NCI-H345 treated with DMSO at 0.1 percent for 48 hours (cell line): ENCODE data around the gene TP73.

Experiments
- DNase-seq: peaks from one replicate; lab custom pipeline; 2025; ENCODE audit not compliant: unreplicated experiment; lab: John Stamatoyannopoulos, UW

Gene TP73

DNA sequence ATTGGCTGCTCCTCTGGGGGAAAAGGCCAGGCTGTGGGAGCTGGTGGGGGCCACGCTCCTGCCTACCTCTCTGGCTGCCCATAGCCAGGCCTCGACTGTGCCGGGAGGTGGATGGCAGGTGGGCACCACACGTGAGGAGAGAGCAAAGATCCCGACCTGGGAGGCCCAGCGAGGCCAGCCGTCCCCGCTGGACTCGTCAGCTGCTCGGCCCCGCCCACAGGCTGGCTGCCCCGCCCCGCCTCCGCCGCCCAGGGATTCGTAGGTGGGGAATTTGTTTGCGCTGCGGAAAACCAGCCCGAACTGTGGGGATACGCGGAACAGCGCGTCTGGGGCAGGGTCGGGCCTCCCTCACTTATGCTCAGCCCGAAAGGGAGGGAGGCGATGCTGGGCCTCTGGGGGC, 31.7 kb downstream of the TP73 start:
- DNase-seq: no peak

DNA sequence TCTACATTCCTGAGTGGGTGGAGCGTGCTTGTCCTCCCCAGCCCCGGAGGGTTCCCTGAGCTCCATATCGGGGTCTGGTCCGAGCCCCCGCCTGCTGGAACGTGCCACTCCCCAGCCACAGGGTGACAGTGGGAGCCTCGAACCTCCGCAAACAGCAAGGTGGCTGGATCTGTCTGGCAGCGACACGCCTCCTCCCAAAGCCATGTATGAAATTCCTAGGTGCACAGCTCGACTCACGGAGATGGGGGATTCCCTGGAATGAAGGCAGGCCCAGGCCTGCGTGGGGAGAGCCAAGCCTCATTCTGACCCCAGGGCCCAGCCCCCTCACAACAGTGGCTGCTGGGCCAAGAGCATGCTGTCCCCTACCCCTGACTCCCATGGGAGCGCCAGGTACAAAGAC, 32.9 kb downstream of the TP73 start:
- no peak for DNase-seq

DNA sequence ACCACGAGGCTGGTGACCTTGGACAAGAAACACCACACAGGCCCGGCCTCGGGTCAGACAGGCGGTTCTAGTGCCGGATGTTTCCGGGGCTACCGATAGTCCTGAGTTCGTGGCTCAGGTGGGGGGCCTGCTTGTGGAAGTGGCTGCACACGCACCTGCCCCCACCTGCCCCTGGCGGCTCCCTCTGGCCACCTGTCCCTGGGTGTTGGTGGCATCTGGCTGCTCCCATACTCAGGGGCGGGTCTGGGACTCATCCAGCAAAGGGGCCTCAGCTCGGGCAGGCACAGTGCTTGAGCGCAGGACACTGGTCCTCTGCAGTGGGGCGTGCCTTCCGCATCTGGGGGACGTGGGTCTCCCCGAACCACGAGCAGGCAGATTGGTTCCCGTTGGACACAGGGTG, 33.6 kb downstream of the TP73 start:
- DNase-seq: no peak

DNA sequence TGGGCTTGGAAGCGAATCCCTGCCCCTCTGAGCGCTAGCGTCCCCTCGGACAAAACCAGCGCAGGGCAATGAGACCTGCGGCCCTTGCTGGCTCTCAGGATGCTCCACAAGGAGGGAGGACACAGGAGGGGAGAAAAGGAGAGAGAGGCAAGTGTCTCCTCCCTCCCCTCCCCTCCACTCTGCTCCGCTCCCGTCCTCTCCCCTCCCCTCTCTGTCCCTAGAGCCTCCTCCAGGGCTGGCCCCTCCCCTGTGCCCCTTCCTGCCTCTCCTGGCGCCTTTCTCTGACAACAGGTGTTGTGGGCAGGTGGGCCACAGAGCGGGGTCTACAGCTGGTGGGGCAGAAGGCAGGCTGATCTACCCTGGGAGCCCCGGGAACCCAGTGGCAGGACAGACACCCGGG, 35.2 kb downstream of the TP73 start:
- no peak for DNase-seq

DNA sequence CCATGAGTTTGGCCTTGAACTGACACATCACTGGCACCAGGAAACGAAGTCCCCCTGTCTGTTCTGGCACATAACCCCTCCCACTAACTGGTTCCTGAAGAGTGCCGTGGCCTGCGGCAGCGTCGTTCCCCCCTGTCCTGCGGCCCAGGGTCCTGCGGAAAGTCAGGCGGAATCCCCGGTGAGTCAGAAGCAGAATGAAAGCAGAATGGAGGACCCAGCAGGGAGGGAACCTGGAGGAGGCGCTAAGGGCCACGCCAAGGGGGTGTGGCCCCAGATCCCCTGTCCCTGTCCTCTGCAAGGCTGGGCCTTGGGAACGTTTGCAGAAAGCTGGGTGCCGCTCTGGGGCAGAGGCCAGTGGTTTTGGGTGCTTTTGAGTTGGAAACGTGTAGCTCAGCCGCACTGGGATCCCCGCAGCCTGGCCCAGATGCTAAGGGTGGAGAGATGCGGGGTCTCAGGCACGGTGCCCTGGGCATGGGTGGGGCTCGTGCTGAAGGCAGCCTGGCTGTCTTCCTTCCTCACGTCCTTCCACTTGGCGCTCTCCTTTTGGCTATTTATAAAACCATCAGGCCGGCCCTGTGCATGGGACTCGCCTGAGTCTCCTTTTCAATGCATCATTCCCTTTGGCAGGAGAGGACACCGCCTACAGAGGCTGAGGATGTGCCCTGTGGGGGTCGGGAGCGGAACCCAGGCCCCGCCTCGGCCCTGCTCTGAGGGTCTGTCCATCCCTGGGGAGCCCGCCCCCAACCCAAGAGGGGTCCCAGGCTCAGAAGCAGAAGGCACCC, 36.2 kb downstream of the TP73 start:
- no peak for DNase-seq

DNA sequence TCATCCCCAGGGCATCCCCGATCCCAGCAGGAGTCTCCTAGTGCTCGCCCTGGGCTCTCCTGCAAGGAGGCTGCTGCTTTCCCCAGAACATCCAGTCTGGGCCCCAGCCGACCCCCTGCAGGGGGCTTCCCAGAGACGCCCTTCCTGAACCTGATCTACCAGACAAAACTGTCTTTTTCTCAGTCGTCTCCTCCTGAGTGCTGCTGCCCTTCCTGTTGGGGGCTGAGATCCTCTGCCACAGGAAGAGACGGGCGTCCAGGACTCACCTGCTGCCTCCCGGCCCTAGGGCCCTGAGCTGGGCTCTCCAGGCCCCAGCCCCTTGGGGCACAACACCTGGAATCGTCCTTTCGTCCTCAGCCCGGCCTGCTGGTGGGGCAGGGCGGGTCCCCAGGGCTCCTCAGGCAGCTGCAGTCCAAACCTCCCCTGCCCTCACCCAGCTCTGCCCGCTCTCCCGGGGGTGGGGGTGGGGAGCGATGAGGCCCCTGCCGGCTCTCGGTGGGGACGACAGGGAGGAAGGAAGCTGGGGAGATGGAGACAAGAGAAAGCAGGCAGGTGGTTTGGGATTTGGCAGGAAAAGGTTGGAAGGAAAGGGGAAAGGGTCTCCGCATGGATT, 36.9 kb downstream of the TP73 start:
- no peak for DNase-seq

DNA sequence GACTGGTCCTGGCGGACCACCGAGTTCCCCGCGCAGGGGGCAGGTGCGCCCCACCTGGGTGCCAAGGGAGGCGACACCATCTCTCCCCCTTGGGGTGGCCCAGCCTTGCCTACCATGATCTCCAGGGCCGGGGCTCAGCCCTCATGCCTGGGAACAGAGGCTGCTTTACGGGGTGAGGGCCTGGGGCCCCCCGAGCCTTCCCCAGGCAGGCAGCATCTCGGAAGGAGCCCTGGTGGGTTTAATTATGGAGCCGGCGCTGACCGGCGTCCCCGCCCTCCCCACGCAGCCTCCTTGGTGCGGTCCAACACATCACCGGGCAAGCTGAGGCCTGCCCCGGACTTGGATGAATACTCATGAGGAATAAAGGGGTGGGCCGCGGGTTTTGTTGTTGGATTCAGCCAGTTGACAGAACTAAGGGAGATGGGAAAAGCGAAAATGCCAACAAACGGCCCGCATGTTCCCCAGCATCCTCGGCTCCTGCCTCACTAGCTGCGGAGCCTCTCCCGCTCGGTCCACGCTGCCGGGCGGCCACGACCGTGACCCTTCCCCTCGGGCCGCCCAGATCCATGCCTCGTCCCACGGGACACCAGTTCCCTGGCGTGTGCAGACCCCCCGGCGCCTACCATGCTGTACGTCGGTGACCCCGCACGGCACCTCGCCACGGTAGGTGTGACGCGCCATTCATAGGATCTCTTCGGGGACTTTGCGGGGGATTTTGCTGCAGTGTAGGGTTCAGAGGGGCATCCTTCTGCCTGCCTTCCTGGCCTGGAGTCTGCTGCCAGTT, 38.2 kb downstream of the TP73 start:
- DNase-seq: peak; percentile 72

DNA sequence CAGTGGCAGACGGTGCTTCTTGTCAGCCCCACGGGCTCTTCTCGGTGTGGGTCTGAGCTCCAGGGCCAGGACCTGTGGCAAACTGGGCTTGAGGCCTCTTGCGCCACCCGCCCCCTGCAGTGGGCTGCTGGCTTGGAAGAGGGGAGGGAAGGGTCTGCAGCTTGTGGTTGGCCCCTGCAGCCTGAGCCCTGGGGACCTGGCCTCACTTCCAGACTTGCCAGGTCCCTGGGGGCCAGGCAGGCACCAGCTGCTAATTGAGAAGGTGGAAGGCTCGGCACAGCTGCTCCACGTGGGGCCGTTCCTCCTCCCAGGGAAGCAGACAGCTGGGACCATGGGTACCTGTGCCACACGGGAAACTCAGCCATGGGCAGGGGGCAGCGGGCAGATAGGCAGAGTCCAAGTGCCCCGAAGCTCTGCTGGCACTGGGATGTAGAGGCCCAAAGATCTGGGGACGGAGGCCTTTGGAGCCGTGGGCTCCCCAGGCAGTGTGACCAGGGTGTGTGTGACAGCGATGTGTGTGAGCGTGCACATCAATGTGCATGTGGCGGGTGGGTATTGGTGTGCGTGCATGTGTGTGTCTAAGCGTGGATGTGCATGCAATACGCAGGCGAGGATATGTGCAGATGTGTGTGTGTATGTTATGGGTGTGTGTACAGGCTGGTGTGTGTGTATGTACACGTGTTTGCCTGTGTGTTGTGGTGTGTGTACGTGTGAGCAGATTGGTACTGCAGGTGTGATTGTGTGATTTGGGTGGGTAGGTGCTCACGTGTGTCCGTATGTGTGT, 39.3 kb downstream of the TP73 start:
- DNase-seq: no peak

DNA sequence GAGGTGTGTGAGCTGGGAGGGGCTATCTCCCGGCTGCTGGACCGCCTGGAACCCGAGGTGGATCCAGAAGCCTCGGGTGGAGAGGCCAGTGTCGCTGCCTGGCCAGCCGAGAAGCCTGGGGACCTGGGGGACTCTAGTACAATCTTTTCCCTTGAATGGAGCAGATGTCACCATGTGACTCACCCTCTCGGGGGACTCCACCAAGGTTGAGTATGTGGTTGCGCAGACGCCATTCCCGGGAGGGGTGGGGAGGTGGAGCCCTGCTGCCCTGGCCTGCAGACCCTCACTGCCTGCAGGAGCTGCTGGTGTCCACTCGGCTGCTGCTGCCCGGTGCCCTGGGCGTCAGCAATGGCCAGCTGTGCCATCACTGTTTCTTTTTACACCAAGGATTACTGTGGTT, 40.3 kb downstream of the TP73 start:
- DNase-seq: no peak

DNA sequence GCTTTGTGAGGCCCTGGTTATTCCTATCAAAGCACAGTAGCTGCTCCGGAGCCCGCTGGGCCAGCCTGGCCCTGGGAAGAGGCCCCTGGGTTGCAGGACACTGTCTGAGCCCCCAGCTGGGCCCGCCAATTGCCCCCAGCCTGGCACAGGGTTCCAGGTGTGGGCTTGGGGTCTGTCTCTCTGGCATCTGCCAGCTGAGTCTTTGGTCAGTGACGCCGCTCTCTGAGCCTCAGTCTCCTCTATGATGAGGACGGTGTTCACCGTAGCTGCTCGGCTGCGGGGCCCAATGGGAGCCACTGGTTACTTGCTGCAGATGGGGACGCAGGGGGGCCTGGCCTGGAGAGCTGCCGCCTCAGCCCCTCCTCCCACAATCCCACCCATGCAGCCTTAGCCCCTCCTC, 41.0 kb downstream of the TP73 start:
- no peak for DNase-seq

DNA sequence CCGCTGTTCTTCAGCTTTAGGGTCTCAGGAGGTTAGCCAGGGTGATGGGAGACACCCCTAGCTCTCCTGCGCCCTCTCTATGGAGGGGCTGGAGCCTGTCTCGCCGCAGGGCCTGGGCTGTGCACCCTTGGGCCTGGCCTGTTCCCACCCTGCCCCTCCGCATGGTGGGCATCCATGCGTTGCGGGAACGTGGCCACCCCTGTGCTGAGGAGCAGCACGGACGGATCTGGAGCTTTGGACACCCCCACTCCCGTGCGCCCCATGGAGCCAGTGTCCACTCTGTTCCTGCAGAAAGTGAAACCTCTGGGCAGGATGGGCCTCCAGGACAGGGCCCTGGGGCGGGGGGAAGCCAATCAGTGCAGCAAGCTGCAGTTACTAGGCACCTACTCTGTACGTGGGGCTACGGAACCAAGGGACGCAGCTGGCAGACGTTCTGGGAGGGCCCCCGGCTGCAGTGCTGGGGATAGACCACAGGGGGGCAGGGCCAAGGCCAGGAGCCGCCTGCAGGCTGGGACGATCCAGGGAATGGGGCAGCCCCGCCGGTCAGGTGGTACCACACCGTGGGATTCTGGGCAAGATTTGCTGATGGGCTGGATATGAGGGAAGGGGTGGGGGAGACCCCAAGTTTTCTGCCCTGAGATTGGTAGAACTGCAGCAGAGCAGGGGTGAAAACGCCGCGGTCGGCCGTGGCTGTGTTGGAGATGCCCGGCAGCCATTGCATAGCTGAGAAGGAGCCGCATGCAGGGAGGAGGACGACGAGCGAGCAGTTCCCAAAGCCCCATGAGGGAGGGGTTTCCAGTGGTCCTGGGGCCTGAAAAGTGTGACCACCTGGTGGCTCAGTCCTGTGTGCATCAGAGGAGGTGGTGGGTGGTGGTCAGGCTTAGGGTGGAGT, 43.3 kb downstream of the TP73 start:
- no peak for DNase-seq

DNA sequence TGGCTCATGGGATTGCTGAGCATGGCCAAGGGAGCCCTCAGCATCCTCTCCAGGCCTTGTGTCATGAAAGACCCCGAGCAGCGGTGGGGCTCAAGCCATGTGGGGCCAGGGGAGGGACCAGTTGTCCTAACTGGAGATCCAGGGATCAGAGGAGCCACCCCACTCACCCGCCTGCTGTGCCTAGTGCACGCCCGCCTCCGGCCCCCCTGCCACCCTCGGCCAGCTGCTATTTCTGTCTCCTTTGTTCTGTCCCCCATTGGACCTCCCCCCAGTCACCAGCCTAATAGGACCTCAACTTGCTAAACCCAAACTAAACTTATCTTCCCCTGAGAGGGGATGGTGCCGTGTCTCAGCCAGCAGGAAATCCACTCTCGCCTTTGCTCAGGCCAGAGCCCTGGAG, 44.4 kb downstream of the TP73 start:
- DNase-seq: no peak

DNA sequence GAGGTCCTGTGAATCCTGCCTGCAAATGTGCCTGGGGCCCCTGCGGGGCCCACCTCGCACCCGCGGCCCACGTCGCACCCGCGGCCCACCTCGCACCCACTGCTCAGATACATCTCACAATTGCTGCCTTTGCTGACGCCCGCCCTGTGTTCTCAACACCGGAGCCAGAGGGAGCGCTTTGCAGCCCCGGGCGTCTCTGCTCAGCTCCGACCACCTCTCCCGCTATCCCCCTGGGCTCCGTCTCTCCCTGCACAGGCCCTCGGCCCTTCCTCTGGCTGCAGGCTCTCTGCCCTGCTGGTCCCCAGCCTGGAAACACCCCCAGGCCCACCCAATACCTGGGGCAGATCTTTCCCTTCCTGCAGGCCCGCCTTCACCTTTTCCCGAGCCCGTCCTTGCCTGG, 44.8 kb downstream of the TP73 start:
- DNase-seq: no peak

DNA sequence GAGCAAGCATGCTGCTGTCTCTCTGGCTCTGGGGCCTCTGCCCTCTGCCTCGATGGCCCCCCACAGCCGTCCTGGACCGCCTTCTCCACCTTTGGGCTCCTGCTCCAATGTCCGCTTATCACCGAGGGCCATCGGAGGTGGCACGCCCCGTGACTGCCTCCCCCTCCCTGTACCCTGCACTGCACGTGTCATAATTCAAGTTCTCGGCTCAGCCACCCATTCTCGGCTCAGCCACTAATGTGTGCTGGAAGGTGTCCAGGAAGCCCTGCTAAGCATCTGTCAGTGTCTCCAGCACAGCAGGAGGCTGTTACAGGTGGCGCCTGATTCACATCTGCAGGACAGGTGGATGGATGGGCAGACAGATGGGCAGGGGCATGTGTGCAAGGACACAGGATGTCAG, 45.5 kb downstream of the TP73 start:
- DNase-seq: peak; percentile 95

DNA sequence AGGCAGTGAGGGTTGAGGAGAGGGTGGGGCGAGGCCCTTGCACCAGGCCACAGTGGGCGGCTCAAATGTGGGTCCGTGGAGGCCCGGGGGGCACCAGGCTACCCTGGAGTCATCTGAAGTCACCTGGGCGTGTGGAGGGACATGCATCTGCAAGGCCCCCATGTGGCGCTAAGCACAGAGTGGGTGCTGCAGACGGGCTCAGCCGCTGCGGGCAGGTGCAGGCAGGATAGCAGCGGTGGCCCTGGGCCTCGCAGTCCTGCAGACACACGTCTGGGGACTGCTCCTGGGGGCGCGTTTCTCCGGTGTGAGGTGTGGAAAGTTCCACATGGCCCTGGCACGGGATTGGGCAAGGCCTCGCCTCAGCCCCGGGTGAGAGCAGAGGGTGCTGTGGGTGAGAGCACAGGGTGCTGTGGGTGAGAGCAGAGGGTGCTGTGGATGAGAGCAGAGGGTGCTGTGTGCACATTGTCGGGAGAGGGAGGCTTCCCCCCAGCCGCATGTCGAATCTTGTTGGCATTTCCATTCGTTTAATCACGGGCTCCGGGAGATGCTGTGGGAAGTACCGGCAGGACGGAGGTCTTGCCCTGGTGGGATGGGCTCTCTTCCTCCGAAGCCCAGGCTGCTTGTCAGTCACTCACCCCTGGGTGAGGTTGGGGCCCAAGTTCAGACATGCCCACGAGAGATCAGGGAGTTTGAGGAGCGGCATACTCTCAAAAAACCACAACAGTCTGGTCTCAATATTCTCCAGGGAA, 46.5 kb downstream of the TP73 start:
- peak; percentile 32 for DNase-seq

DNA sequence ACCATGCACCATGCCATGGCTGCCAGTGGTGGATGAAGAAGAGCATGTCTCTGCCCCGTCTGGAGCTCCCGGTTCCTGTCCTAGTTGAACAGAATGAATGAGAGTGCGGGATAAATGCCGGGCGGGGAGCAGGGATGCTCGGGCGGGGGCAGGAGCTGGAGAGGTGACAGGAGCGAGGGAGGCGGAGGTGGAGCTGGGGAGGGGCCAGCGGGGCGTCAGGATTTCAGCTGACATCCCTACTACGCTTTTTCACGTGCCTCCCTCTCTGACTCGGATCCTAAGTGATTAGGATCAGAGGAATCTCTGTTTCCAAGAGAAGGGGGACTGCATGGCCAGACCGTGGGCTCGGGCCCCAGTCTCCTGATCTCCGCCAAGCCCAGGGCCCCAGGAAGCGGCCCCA, 47.3 kb downstream of the TP73 start:
- DNase-seq: no peak

DNA sequence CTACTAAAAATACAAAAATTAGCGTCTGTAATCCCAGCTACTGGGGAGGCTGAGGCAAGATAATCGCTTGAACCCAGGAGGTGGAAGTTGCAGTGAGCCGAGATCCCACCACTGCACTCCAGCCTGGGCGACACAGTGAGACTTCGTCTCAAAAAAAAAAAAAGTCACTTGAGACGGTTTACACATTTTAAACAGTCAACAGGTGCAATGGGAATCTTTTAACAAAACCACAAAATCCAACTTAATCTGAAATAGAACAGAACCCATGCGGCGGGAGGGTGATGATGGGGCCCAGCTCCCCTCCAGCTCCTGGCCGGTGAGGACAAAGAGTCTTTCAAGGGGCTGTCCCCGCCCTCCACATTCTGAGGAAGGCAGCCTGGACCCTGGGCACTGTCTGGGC, 48.3 kb downstream of the TP73 start:
- no peak for DNase-seq

DNA sequence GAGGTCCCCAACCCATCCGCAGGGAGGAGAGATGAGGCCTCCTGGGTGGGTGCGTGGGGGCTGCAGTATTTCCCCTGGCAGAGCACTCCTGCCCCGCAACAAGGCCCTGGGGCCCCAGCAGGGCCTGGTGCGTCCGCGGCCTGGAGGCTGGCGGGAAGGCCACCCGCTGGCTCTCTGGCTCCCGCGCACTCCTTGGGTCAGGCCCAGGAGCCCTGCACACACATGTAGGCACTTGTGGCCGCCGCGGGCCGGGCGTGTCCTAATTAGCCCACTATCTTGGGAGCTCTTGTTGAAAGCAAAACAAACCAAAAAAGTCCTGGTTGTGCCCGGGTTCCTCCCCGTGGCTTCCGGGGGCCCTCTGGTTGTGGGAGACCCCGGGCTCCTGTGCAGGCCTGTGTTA, 50.2 kb downstream of the TP73 start:
- no peak for DNase-seq

DNA sequence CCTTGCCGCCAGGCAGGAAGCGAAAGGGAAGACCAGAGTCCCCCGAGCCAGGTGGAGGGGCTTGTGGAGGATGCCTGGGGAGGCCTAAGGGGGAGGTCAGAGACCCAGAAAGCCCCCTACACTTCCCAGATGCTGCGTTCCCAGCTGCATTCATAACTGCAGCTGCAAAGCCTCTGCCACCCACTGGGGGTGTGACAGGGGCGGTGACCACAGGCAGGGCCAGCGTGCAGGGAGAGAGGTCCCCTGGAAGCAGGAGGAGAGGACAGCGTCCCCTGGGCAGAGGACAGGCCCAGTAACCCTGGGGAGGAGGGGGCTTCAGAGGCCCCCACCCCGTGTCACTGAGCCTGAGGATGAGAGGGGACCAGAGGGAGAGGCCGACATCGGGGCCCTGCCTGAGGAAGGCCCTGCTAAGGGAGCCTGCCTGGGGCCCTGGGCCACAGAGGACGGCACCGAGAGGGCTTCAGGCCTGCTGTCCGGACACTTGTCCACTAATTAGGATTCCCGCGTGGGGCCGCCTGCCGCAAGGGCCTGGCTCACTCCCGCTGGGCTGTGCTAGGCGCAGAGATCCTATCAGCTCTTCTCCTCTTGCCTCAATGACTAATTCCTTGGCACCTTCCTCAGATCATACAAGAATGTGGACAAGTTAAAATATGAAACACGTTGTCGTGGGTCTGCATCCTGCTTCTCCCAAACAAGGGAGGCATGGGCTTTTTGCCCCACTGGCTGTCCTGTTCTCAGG, 50.8 kb downstream of the TP73 start:
- DNase-seq: no peak
